Measurements from ENCODE around the gene GXYLT2. TPM values are rescaled to one million over a fixed set of nuclear protein-coding genes. Genes with fewer than 3 reads are reported as not detected.

The GXYLT2 gene
- not detected for total RNA-seq

GRCh38 chr3:72887705-72888545 is at the start of gene GXYLT2:
GXYLT2 (plus strand) TSS chr3:72888046; CDS start chr3:72888234, 188 bp downstream.
- CTCF ChIA-PET, result interaction anchor here (1.0 to 1.2 kb wide), 3 partner anchors 9 to 40 kb away, joined by 3 to 4 read pairs (median 3); partner anchors contain the start of gene SHQ1
- POLR2A ChIA-PET, result no interaction called here

GRCh38 chr3:72839057-72839456 is 48.8 kb upstream of the GXYLT2 start:
- CTCF ChIA-PET, result no interaction called here

GRCh38 chr3:72844436-72844993 is 43.3 kb upstream of the GXYLT2 start:
- POLR2A ChIA-PET, result no interaction called here
- CTCF ChIA-PET, result no interaction called here

More at GRCh38 chr3:72839057-72839456, 48.8 kb upstream of the GXYLT2 start:
- POLR2A ChIA-PET, result no interaction called here

- CTCF ChIA-PET, result interaction anchor here (0.5 to 1.2 kb wide), 3 partner anchors 99 to 374 kb away, joined by 3 to 4 read pairs (median 3); no protein-coding TSS in a partner anchor
- POLR2A ChIA-PET, result interaction anchor here (0.7 kb wide), 1 partner anchor 212 kb away, joined by 4 read pairs; no protein-coding TSS in a partner anchor
These were observed 41.7 kb upstream of the GXYLT2 start for GRCh38 chr3:72846166-72846565.

GRCh38 chr3:72847282-72847681 is 40.6 kb upstream of the GXYLT2 start:
- ChIA-PET POLR2A (no interaction called here), CTCF (interaction anchor here (1.3 kb wide), 1 partner anchor 240 kb away, joined by 5 read pairs; no protein-coding TSS in a partner anchor)

- ChIA-PET POLR2A (no interaction called here), CTCF (interaction anchor here (1.1 to 1.3 kb wide), 3 partner anchors 25 to 239 kb away, joined by 3 to 5 read pairs (median 3); partner anchors contain the start of gene GXYLT2)
These were observed 39.8 kb upstream of the GXYLT2 start, which contains the start of gene SHQ1 for GRCh38 chr3:72847751-72848702. SHQ1 (minus strand) TSS chr3:72848445; CDS start chr3:72848340, 105 bp downstream.

- ChIA-PET CTCF (interaction anchor here (1.1 to 1.3 kb wide), 3 partner anchors 26 to 239 kb away, joined by 3 to 5 read pairs (median 3); partner anchors contain the start of gene GXYLT2), POLR2A (no interaction called here)
These were observed 39.2 kb upstream of the GXYLT2 start for GRCh38 chr3:72848703-72849081.

GRCh38 chr3:72855001-72855400 is 32.8 kb upstream of the GXYLT2 start:
- CTCF ChIA-PET, result no interaction called here
- POLR2A ChIA-PET, result no interaction called here

GRCh38 chr3:72860053-72860452 is 27.8 kb upstream of the GXYLT2 start:
- ChIA-PET CTCF (no interaction called here), POLR2A (interaction anchor here (0.6 kb wide), 1 partner anchor 161 kb away, joined by 6 read pairs; no protein-coding TSS in a partner anchor)

- CTCF ChIA-PET, result no interaction called here
- POLR2A ChIA-PET, result interaction anchor here (0.6 kb wide), 1 partner anchor 107 kb away, joined by 3 read pairs; no protein-coding TSS in a partner anchor
These were observed 27.0 kb upstream of the GXYLT2 start for GRCh38 chr3:72860846-72861245.

GRCh38 chr3:72862314-72863090 is 25.3 kb upstream of the GXYLT2 start:
- ChIA-PET POLR2A (no interaction called here), CTCF (no interaction called here)

GRCh38 chr3:72872183-72872582 is 15.7 kb upstream of the GXYLT2 start:
- CTCF ChIA-PET, result interaction anchor here (0.9 kb wide), 1 partner anchor 15 kb away, joined by 3 read pairs; no protein-coding TSS in a partner anchor

GRCh38 chr3:72887343-72887704 is 522 bp upstream of the GXYLT2 start:
- CTCF ChIA-PET, result interaction anchor here (1.1 to 1.2 kb wide), 2 partner anchors 9 to 15 kb away, joined by 3 to 4 read pairs; no protein-coding TSS in a partner anchor
- POLR2A ChIA-PET, result no interaction called here

More at GRCh38 chr3:72872183-72872582, 15.7 kb upstream of the GXYLT2 start:
- POLR2A ChIA-PET, result no interaction called here

- CTCF ChIA-PET, result interaction anchor here (1.0 kb wide), 1 partner anchor 41 kb away, joined by 3 read pairs; the partner anchor contains the start of gene SHQ1
These were observed 882 bp downstream of the GXYLT2 start for GRCh38 chr3:72888546-72889309.

GRCh38 chr3:72889310-72890165 is 1.7 kb downstream of the GXYLT2 start:
- POLR2A ChIA-PET, result no interaction called here
- CTCF ChIA-PET, result no interaction called here

More at GRCh38 chr3:72888546-72889309, 882 bp downstream of the GXYLT2 start:
- POLR2A ChIA-PET, result no interaction called here

GRCh38 chr3:72890166-72890925 is 2.5 kb downstream of the GXYLT2 start:
- ChIA-PET POLR2A (no interaction called here), CTCF (no interaction called here)
